ENCODE data around the gene GRK7. TPM values are rescaled to one million over a fixed set of nuclear protein-coding genes. Genes with fewer than 3 reads are reported as not detected.
"Not testable (repeated sequence)": the region's sequence is repeated elsewhere in the genome, so short reads cannot be mapped to it uniquely, and the experiment has no call there.

The GRK7 gene
- not detected for polyA plus RNA-seq (2013, experiment 1 of 2; ENCODE audit: insufficient read length)
- polyA plus RNA-seq (2013, experiment 2 of 2; ENCODE audit: insufficient read length) = not detected

GRCh38 chr3:141763088-141763750 is at the start of gene GRK7:
Gene GRK7 (plus strand): TSS chr3:141763408. CDS start chr3:141778285, 14,877 bp downstream.
- no peak for DNase-seq

GRCh38 chr3:141714671-141715070 is 48.5 kb upstream of the GRK7 start:
- no peak for DNase-seq

- DNase-seq = no peak
Measured at GRCh38 chr3:141722081-141722480, 41.1 kb upstream of the GRK7 start.

GRCh38 chr3:141722648-141723047 is 40.6 kb upstream of the GRK7 start:
- DNase-seq = no peak

GRCh38 chr3:141723255-141723654 is 40.0 kb upstream of the GRK7 start:
- DNase-seq = no peak

- DNase-seq = no peak
Measured at GRCh38 chr3:141724186-141724585, 39.0 kb upstream of the GRK7 start.

GRCh38 chr3:141725036-141725435 is 38.2 kb upstream of the GRK7 start:
- DNase-seq = peak; percentile 14

GRCh38 chr3:141726483-141726882 is 36.7 kb upstream of the GRK7 start:
- DNase-seq = no peak

- DNase-seq = no peak
Measured at GRCh38 chr3:141728355-141728892, 34.8 kb upstream of the GRK7 start.

- no peak for DNase-seq
Measured at GRCh38 chr3:141729240-141729639, 34.0 kb upstream of the GRK7 start.

GRCh38 chr3:141735176-141735575 is 28.0 kb upstream of the GRK7 start:
- DNase-seq = no peak

- DNase-seq = no peak
Measured at GRCh38 chr3:141735770-141736465, 27.3 kb upstream of the GRK7 start.

- no peak for DNase-seq
Measured at GRCh38 chr3:141737093-141737492, 26.1 kb upstream of the GRK7 start.

- no peak for DNase-seq
Measured at GRCh38 chr3:141737678-141738021, 25.6 kb upstream of the GRK7 start.

- peak; percentile 97 for DNase-seq
Measured at GRCh38 chr3:141738022-141738890, 25.0 kb upstream of the GRK7 start, which contains the start of gene RNF7. Gene RNF7 (plus strand): TSS chr3:141738298. CDS start chr3:141738342, 44 bp downstream.

- peak; percentile 39 for DNase-seq
Measured at GRCh38 chr3:141738891-141739363, 24.3 kb upstream of the GRK7 start.

- DNase-seq = no peak
Measured at GRCh38 chr3:141739731-141740130, 23.5 kb upstream of the GRK7 start.

- no peak for DNase-seq
Measured at GRCh38 chr3:141740349-141740748, 22.9 kb upstream of the GRK7 start.

- no peak for DNase-seq
Measured at GRCh38 chr3:141743305-141743704, 19.9 kb upstream of the GRK7 start.

GRCh38 chr3:141746962-141747361 is 16.2 kb upstream of the GRK7 start:
- no peak for DNase-seq

GRCh38 chr3:141753399-141753798 is 9.8 kb upstream of the GRK7 start:
- DNase-seq = no peak

- DNase-seq = no peak
Measured at GRCh38 chr3:141754032-141754431, 9.2 kb upstream of the GRK7 start.

- DNase-seq = not testable (repeated sequence)
Measured at GRCh38 chr3:141762552-141762951, 656 bp upstream of the GRK7 start.

Data from fibroblast of skin of abdomen (primary cell).